RWPE2 (cell line): ENCODE measurements around the gene PPP6R1.
A peak's percentile ranks its signal among the peaks of the same experiment; 100 is the strongest.
"Not testable (repeated sequence)": the region's sequence is repeated elsewhere in the genome, so short reads cannot be mapped to it uniquely, and the experiment has no call there.

Experiments
- ATAC-seq: fragments of 200-7000 bp; cut with Tn5 transposase; 3 replicates; pipeline ENCODE4 v1.9.1; 2021; ENCODE audit warnings: low read depth
- DNase-seq: peaks from one replicate; pipeline ENCODE4 v3.0.0-alpha.2; 2020; ENCODE audit warnings: low spot score
- H3K27ac ChIP-seq: fragments of 450-650 bp; 2 replicates; pipeline ENCODE4 v1.5.1; 2017; ENCODE audit warnings: mild to moderate bottlenecking; ENCODE audit not compliant: poor library complexity, severe bottlenecking
- H3K27me3 ChIP-seq: fragments of 250-450 bp; sonication (Bioruptor Pico); 2 replicates; pipeline ENCODE4 v1.5.1; 2021; ENCODE audit warnings: mild to moderate bottlenecking, moderate library complexity; ENCODE audit not compliant: insufficient read depth, poor library complexity, severe bottlenecking
- H3K36me3 ChIP-seq: fragments of 250-450 bp; sonication (Bioruptor Pico); 2 replicates; pipeline ENCODE4 v1.5.1; 2020; ENCODE audit warnings: low read depth, mild to moderate bottlenecking, moderate library complexity
- H3K4me1 ChIP-seq: fragments of 250-450 bp; sonication (Bioruptor Pico); 2 replicates; pipeline ENCODE4 v1.5.1; 2021; ENCODE audit warnings: mild to moderate bottlenecking, moderate library complexity; ENCODE audit not compliant: insufficient read depth, poor library complexity, severe bottlenecking
- H3K4me3 ChIP-seq: fragments of 250-450 bp; sonication (Bioruptor Pico); 2 replicates; pipeline ENCODE4 v1.5.1; 2021; ENCODE audit warnings: mild to moderate bottlenecking, moderate library complexity; ENCODE audit not compliant: severe bottlenecking
- H3K9me3 ChIP-seq: fragments of 250-450 bp; sonication (Bioruptor Pico); 2 replicates; pipeline ENCODE4 v1.5.1; 2021; ENCODE audit warnings: mild to moderate bottlenecking, moderate library complexity; ENCODE audit not compliant: severe bottlenecking
- TF ChIP-seq, protein P1 (sequence below): fragments of 450-650 bp; IDR thresholded peaks from one replicate; pipeline ENCODE4 v1.5.1; 2017; ENCODE audit warnings: mild to moderate bottlenecking, moderate library complexity; ENCODE audit not compliant: poor library complexity, severe bottlenecking

PPP6R1 gene

GRCh38 chr19:55212447-55212846 lies 46.4 kb downstream of the PPP6R1 start:
- H3K4me3 ChIP-seq = no peak overlapping the region
- peaks cover 3% of the 10 kb centered on the region for H3K9me3 ChIP-seq
- no peaks in the 10 kb centered on the region for H3K36me3 ChIP-seq
- no peak for DNase-seq
- no peak overlapping the region for H3K27ac ChIP-seq
- no peak for ATAC-seq
- TF ChIP-seq, protein P1, sequence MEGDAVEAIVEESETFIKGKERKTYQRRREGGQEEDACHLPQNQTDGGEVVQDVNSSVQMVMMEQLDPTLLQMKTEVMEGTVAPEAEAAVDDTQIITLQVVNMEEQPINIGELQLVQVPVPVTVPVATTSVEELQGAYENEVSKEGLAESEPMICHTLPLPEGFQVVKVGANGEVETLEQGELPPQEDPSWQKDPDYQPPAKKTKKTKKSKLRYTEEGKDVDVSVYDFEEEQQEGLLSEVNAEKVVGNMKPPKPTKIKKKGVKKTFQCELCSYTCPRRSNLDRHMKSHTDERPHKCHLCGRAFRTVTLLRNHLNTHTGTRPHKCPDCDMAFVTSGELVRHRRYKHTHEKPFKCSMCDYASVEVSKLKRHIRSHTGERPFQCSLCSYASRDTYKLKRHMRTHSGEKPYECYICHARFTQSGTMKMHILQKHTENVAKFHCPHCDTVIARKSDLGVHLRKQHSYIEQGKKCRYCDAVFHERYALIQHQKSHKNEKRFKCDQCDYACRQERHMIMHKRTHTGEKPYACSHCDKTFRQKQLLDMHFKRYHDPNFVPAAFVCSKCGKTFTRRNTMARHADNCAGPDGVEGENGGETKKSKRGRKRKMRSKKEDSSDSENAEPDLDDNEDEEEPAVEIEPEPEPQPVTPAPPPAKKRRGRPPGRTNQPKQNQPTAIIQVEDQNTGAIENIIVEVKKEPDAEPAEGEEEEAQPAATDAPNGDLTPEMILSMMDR = no peak
- H3K4me1 ChIP-seq = peaks cover 28% of the 10 kb centered on the region
- H3K27me3 ChIP-seq = no peaks in the 10 kb centered on the region

DNA sequence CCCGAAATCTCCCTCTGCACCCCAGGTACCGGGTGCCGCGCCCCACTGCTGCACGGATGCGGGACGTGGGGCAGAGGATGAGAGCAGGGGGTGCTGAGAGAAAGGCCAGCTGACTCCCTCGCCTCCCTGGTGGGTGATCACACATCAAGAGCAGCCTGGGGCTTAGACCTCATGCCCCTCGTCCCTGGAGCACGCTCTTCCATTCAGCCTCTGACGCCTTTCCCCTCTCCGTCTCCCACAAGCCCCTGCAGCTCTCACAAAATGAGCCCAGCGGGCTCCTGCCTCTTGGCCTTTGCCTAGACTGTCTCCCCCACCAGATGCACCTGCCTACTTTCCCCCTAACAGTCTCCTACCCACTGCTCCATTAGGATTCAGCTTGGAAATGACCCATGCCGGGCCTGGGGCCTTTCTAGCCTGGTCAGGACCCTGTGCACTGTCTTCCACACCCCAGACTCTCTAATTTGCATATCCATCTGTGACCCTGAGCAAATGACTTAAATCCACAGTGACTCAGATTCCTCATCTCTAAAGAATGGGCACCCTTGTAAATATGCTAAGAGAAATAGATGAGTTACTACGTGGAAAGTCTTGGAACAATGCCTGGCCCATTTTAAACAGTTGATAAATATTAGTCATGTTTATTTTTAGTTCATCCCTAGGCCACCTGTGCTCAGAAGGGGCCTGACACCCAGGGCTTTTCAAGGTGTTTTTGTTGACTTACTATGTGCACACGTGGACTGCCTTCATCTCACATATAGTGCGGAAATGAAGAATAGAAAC lies 48.9 kb downstream of the PPP6R1 start:
- ATAC-seq = peak; percentile 82
- DNase-seq = no peak
- TF ChIP-seq, protein P1 = no peak
- H3K4me3 ChIP-seq = no peak overlapping the region
- H3K27ac ChIP-seq = peak overlapping the region; percentile 61
- H3K9me3 ChIP-seq = peaks cover 3% of the 10 kb centered on the region
- H3K36me3 ChIP-seq = no peaks in the 10 kb centered on the region
- peaks cover 21% of the 10 kb centered on the region for H3K4me1 ChIP-seq
- H3K27me3 ChIP-seq = no peaks in the 10 kb centered on the region

GRCh38 chr19:55208880-55209692 lies 49.7 kb downstream of the PPP6R1 start, which contains the start of gene PTPRH:
TSS of gene PTPRH (minus strand) at chr19:55209501. CDS start at chr19:55209433, 68 bp downstream.
- ATAC-seq = no peak
- H3K9me3 ChIP-seq = peaks cover 3% of the 10 kb centered on the region
- DNase-seq = no peak
- H3K27ac ChIP-seq = peak within 1 kb of the TSS; percentile 61
- peaks cover 21% of the 10 kb centered on the region for H3K4me1 ChIP-seq
- H3K27me3 ChIP-seq = no peaks in the 10 kb centered on the region
- H3K36me3 ChIP-seq = no peaks in the 10 kb centered on the region
- no peak within 1 kb of the TSS for H3K4me3 ChIP-seq
- TF ChIP-seq, protein P1 = no peak

DNA sequence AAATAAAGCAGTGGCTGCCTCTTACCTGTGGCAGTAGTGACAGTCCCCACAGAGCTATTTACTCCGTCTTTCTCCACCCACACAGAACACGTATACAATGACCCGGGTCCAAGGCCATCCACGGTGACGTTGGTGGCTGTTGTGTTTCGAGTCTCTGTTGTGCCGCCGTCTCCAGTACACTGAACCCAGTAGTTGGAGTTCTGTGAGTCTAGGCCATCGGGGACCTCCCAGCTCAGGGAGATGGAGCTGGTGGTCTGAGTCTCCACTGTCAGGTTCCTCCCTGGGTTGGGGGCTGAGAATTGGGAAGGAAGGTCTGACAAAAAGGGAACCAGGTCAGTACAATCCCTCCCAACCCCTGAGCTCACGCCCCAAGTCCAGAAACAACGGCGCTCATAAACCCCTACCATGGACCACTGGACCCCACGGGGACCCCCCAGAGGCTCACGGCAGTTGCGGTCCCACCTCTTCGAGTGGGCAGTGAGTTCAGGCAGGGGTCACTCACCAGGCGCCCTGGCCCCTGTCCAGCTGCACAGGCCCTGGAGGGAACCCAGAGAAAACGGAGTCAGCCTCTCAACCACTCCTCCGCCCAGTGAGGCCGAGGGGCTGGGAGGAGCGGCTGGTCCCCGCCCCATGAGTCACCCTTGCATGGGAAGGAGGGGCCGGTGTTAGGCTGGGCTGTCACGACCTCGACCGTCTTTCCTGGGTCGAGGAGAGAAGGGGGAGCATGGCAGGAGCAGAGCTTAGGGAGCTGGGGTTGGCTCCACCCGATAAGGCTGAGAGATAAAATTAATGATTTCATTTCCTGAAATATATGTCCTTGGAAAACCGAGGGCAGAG lies 51.9 kb downstream of the PPP6R1 start:
- DNase-seq (peak; percentile 94), ATAC-seq (peak; percentile 83)
- H3K4me1 ChIP-seq = peaks cover 21% of the 10 kb centered on the region

DNA sequence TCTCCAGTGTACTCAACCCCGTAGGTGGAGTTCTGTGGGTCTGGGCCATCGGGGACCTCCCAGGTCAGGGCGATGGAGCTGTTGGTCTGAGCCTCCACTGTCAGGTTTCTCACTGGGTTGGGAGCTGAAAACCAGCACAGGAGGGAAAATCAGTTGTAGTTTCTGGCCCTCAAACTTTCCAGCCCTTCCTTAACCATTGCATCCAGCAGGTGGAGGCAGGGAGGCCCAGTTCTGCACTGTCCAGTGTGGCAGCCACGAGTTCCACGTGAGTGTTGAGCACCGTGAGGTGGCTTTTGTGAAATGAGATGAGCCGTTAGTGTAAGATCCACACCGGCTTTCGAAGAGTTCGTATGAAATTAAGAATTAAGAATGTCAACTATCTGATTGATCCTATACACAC lies 56.6 kb downstream of the PPP6R1 start:
- H3K4me3 ChIP-seq, H3K27me3 ChIP-seq, H3K27ac ChIP-seq, H3K36me3 ChIP-seq, DNase-seq, H3K9me3 ChIP-seq, H3K4me1 ChIP-seq: not testable (repeated sequence)
- ATAC-seq = peak; percentile 20; the same call in 1 of the 3 replicates

More for the DNA sequence above, 51.9 kb downstream of the PPP6R1 start:
- H3K27ac ChIP-seq = peak overlapping the region; percentile 39
- H3K27me3 ChIP-seq = no peaks in the 10 kb centered on the region
- no peaks in the 10 kb centered on the region for H3K9me3 ChIP-seq
- TF ChIP-seq, protein P1 = no peak
- peak overlapping the region; percentile 16 for H3K4me3 ChIP-seq
- H3K36me3 ChIP-seq = no peaks in the 10 kb centered on the region
